Kidney (tissue), 14 donors: ENCODE results near the gene ATP2B3. TPM values are rescaled to one million over a fixed set of nuclear protein-coding genes. Genes with fewer than 3 reads are reported as not detected.

ENCODE experiments used
- DNase-seq, 5 donors: peaks; one replicate each; pipeline ENCODE4 v3.0.0-alpha.2; 2013 to 2020
- FAIRE-seq: peaks from 2 replicates; lab custom pipeline; 2012; peaks lifted over from hg19 to GRCh38; lab: Jason Lieb, UNC
- H3K27ac ChIP-seq, 2 donors: one replicate each; pipeline ENCODE4 v1.7.0; 2013; ENCODE audit warnings: low read depth in 2 of 2, low read length in 2 of 2, inconsistent platforms in 1 of 2
- H3K27me3 ChIP-seq: one replicate; pipeline ENCODE4 v1.7.1; 2013; ENCODE audit warnings: low read length, inconsistent platforms; ENCODE audit not compliant: control insufficient read depth, insufficient read depth
- H3K36me3 ChIP-seq, 3 donors: one replicate each; pipeline versions ENCODE4 v1.7.0 to v1.7.1; 2013; ENCODE audit warnings: low read length in 3 of 3, control low read depth in 1 of 3, inconsistent platforms in 1 of 3; ENCODE audit not compliant: insufficient read depth in 3 of 3, control insufficient read depth in 2 of 3
- H3K4me1 ChIP-seq, 3 donors: one replicate each; pipeline versions ENCODE4 v1.7.0 to v1.7.1; 2013; ENCODE audit warnings: low read length in 3 of 3, inconsistent platforms in 1 of 3, low read depth in 1 of 3; ENCODE audit not compliant: control insufficient read depth in 2 of 3, insufficient read depth in 2 of 3
- H3K4me3 ChIP-seq, 3 donors: one replicate each; pipeline versions ENCODE4 v1.7.0 to v1.8.1; 2013; ENCODE audit warnings: low read length in 3 of 3, control low read depth in 1 of 3, inconsistent platforms in 1 of 3
- H3K9ac ChIP-seq, 3 donors: one replicate each; pipeline versions ENCODE4 v1.7.0 to v1.7.1; 2013; ENCODE audit warnings: low read length in 3 of 3, control low read depth in 1 of 3, inconsistent platforms in 1 of 3
- H3K9me3 ChIP-seq, 3 donors: one replicate each; pipeline versions ENCODE4 v1.7.0 to v1.7.1; 2013; ENCODE audit warnings: low read length in 3 of 3, control low read depth in 1 of 3, inconsistent platforms in 1 of 3; ENCODE audit not compliant: control insufficient read depth in 2 of 3, insufficient read depth in 1 of 3
- CTCF ChIP-seq: IDR thresholded peaks from 3 replicates; pipeline ENCODE4 v1.5.1; 2012; ENCODE audit warnings: mild to moderate bottlenecking, moderate library complexity, borderline replicate concordance; ENCODE audit not compliant: insufficient read depth; ENCODE audit errors: extremely low read depth
- intact Hi-C: fragments of 100-400 bp; cut with DNase I; formaldehyde crosslinking; loops from one replicate; pipeline ENCODE4 v1.11.1; 2022
- polyA plus RNA-seq: library from polyadenylated mRNA; stranded (reverse); fragments of 350-450 nt; fragmentation: Illumina TruSeq; extraction: RNeasy Lipid Tissue Mini Kit (QIAGEN cat#74804); gene quantifications from one replicate; pipeline ENCODE4 v1.2.3, GENCODE V29; 2014; ENCODE audit warnings: low read depth, low replicate concordance; ENCODE audit not compliant: insufficient read depth
- total RNA-seq: library from RNA; stranded (reverse); fragmentation: NEBNext Ultra II Directional; extraction: Animal tissue kit (Norgen Biotek cat#: 25700); gene quantifications from one replicate; pipeline ENCODE4 v1.2.1, GENCODE V29; 2021
- donor health status: control.
- donor health status: control.
- donor health status: control.
- donor health status: control.
- donor health status: control.
- donor health status: DM: yes; HTN: yes; CAD: no.
- donor health status: Normal renal cell carcinoma (clear cell type).

Gene ATP2B3
- total and polyA plus RNA-seq, 2 donors from 2014 or later = 0.37 TPM; not detected in 1

- intact Hi-C loops = no loop called here
- DNase-seq = peak in 1 of 5 donors; percentile 68
- H3K9me3 ChIP-seq = no peaks in the 10 kb centered on the region
- H3K27ac ChIP-seq = no peak overlapping the region
- H3K4me1 ChIP-seq = peaks cover 0 to 2% (median 0%) of the 10 kb centered on the region in 3 donors
- peaks cover 0 to 6% (median 3%) of the 10 kb centered on the region in 3 donors for H3K36me3 ChIP-seq
- H3K4me3 ChIP-seq = no peak overlapping the region
- FAIRE-seq = no peak
- H3K27me3 ChIP-seq = no peaks in the 10 kb centered on the region
- H3K9ac ChIP-seq = no peak overlapping the region
- no peak for TF ChIP-seq CTCF
Observed at GRCh38 chrX:153592966-153593688, 75.7 kb downstream of the ATP2B3 start.

- DNase-seq = no peak
Observed at GRCh38 chrX:153593811-153594500, 76.5 kb downstream of the ATP2B3 start.

DNA sequence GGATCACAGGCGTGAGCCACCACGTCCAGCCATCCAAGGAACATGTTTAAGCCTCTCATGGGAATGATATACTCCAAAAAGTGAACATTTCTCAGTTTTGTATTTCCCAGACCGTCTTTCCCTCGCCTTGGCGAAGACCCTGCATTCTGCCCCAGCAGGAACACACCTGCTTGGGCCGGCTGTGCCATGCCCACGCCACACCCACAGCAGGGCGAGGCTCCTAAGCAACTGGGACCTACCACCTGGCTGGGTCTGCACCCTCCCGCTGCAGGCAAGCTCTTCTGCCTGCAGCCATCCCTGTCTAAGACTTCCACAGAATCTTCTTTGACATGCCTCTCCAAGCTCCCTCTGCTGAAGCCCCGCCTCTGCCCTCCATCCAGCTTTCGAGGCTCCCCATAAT is 77.9 kb downstream of the ATP2B3 start:
- Histone ChIP-seq H3K9ac (no peak overlapping the region), H3K9me3 (no peaks in the 10 kb centered on the region), H3K4me3 (no peak overlapping the region), H3K36me3 (peaks cover 0 to 6% (median 3%) of the 10 kb centered on the region in 3 donors), H3K4me1 (peaks cover 0 to 7% (median 0%) of the 10 kb centered on the region in 3 donors), H3K27me3 (no peaks in the 10 kb centered on the region), H3K27ac (no peak overlapping the region)
- FAIRE-seq (no peak), DNase-seq (no peak)
- TF ChIP-seq CTCF = no peak
- intact Hi-C loops = no loop called here

More at GRCh38 chrX:153593811-153594500, 76.5 kb downstream of the ATP2B3 start:
- TF ChIP-seq CTCF = no peak
- peaks cover 0 to 6% (median 3%) of the 10 kb centered on the region in 3 donors for H3K36me3 ChIP-seq
- H3K27me3 ChIP-seq = no peaks in the 10 kb centered on the region
- no peak overlapping the region for H3K9ac ChIP-seq
- no peak overlapping the region for H3K27ac ChIP-seq
- intact Hi-C loops = no loop called here
- no peak for FAIRE-seq
- peaks cover 0 to 2% (median 0%) of the 10 kb centered on the region in 3 donors for H3K4me1 ChIP-seq
- no peaks in the 10 kb centered on the region for H3K9me3 ChIP-seq
- H3K4me3 ChIP-seq = no peak overlapping the region
